Ammon's horn (tissue), 1 donor: Measurements from ENCODE around the gene KCTD17.

ENCODE experiments used
- DNase-seq: peaks from one replicate; pipeline ENCODE4 v3.0.0-alpha.2; 2016; ENCODE audit warnings: low spot score

The KCTD17 gene

GRCh38 chr22:37079158-37079557 is 27.6 kb downstream of the KCTD17 start:
- DNase-seq = no peak

- no peak for DNase-seq
These were observed 28.2 kb downstream of the KCTD17 start for GRCh38 chr22:37079668-37080171.

GRCh38 chr22:37080438-37080837 is 28.9 kb downstream of the KCTD17 start:
- DNase-seq = no peak

GRCh38 chr22:37080838-37081237 is 29.3 kb downstream of the KCTD17 start:
- no peak for DNase-seq

GRCh38 chr22:37082251-37082873 is 30.8 kb downstream of the KCTD17 start:
- no peak for DNase-seq

GRCh38 chr22:37083914-37084313 is 32.4 kb downstream of the KCTD17 start:
- DNase-seq = no peak

GRCh38 chr22:37084385-37084784 is 32.8 kb downstream of the KCTD17 start:
- DNase-seq = no peak

- no peak for DNase-seq
These were observed 34.6 kb downstream of the KCTD17 start for GRCh38 chr22:37086184-37086583.

- no peak for DNase-seq
These were observed 36.6 kb downstream of the KCTD17 start for GRCh38 chr22:37088108-37088605.

- DNase-seq = no peak
These were observed 37.3 kb downstream of the KCTD17 start for GRCh38 chr22:37088750-37089408.

- no peak for DNase-seq
These were observed 37.9 kb downstream of the KCTD17 start for GRCh38 chr22:37089434-37089833.

GRCh38 chr22:37090920-37091695 is 39.6 kb downstream of the KCTD17 start:
- DNase-seq = no peak

- no peak for DNase-seq
These were observed 40.5 kb downstream of the KCTD17 start for GRCh38 chr22:37091994-37092393.

- no peak for DNase-seq
These were observed 41.5 kb downstream of the KCTD17 start for GRCh38 chr22:37092997-37093396.

- no peak for DNase-seq
These were observed 42.7 kb downstream of the KCTD17 start for GRCh38 chr22:37094239-37094638.

- DNase-seq = no peak
These were observed 43.6 kb downstream of the KCTD17 start for GRCh38 chr22:37095113-37095512.

- DNase-seq = no peak
These were observed 45.8 kb downstream of the KCTD17 start for GRCh38 chr22:37097346-37097745.

GRCh38 chr22:37098976-37099591 is 47.5 kb downstream of the KCTD17 start:
- no peak for DNase-seq

GRCh38 chr22:37100589-37101127 is 49.1 kb downstream of the KCTD17 start:
- no peak for DNase-seq

- DNase-seq = no peak
These were observed 49.9 kb downstream of the KCTD17 start for GRCh38 chr22:37101311-37102066.

- no peak for DNase-seq
These were observed 51.6 kb downstream of the KCTD17 start for GRCh38 chr22:37103151-37103550.
